DOHH2 (cell line): ENCODE results near the gene NANP.
"Not testable (repeated sequence)": the region's sequence is repeated elsewhere in the genome, so short reads cannot be mapped to it uniquely, and the experiment has no call there.

ENCODE experiments used
- EZH2phosphoT487 ChIP-seq: fragments of 200-600 bp; sonication (generic); IDR thresholded peaks from 2 replicates; pipeline ENCODE4 v1.6.1; 2017; ENCODE audit warnings: borderline replicate concordance, mild to moderate bottlenecking, antibody characterized with exemption, low read length, moderate library complexity, mixed read lengths
- TF ChIP-seq, protein P1 (sequence below): fragments of 200-600 bp; sonication (generic); IDR thresholded peaks from one replicate; pipeline ENCODE4 v1.5.1; 2014; ENCODE audit warnings: antibody characterized with exemption, mild to moderate bottlenecking, low read depth, low read length; ENCODE audit not compliant: poor library complexity, severe bottlenecking

DNA sequence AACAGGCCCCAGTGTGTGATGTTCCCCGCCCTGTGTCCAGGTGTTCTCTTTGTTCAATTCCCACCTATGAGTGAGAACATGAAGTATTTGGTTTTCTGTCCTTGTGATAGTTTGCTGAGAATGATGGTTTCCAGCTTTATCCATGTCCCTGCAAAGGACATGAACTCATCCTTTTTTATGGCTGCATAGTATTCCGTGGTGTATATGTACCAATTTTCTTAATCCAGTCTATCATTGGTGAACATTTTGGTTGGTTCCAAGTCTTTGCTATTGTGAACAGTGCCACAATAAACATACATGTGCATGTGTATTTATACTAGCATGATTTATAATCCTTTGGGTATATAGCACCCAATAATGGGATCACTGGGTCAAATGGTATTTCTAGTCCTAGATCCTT, 6.8 kb upstream of the NANP start:
- TF ChIP-seq, protein P1, sequence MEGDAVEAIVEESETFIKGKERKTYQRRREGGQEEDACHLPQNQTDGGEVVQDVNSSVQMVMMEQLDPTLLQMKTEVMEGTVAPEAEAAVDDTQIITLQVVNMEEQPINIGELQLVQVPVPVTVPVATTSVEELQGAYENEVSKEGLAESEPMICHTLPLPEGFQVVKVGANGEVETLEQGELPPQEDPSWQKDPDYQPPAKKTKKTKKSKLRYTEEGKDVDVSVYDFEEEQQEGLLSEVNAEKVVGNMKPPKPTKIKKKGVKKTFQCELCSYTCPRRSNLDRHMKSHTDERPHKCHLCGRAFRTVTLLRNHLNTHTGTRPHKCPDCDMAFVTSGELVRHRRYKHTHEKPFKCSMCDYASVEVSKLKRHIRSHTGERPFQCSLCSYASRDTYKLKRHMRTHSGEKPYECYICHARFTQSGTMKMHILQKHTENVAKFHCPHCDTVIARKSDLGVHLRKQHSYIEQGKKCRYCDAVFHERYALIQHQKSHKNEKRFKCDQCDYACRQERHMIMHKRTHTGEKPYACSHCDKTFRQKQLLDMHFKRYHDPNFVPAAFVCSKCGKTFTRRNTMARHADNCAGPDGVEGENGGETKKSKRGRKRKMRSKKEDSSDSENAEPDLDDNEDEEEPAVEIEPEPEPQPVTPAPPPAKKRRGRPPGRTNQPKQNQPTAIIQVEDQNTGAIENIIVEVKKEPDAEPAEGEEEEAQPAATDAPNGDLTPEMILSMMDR, result not testable (repeated sequence)
- TF ChIP-seq EZH2phosphoT487, result not testable (repeated sequence)
